LNCAP (cell line): ENCODE results near the gene DSG2.

Experiments used
- TF ChIP-seq, protein P1 (sequence below): fragments of 450-650 bp; IDR thresholded peaks from 2 replicates; pipeline ENCODE4 v1.5.1; 2017; ENCODE audit warnings: mild to moderate bottlenecking

The DSG2 gene

GRCh38 chr18:31583185-31583854 is 85.3 kb downstream of the DSG2 start:
- TF ChIP-seq, protein P1, sequence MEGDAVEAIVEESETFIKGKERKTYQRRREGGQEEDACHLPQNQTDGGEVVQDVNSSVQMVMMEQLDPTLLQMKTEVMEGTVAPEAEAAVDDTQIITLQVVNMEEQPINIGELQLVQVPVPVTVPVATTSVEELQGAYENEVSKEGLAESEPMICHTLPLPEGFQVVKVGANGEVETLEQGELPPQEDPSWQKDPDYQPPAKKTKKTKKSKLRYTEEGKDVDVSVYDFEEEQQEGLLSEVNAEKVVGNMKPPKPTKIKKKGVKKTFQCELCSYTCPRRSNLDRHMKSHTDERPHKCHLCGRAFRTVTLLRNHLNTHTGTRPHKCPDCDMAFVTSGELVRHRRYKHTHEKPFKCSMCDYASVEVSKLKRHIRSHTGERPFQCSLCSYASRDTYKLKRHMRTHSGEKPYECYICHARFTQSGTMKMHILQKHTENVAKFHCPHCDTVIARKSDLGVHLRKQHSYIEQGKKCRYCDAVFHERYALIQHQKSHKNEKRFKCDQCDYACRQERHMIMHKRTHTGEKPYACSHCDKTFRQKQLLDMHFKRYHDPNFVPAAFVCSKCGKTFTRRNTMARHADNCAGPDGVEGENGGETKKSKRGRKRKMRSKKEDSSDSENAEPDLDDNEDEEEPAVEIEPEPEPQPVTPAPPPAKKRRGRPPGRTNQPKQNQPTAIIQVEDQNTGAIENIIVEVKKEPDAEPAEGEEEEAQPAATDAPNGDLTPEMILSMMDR = no peak

DNA sequence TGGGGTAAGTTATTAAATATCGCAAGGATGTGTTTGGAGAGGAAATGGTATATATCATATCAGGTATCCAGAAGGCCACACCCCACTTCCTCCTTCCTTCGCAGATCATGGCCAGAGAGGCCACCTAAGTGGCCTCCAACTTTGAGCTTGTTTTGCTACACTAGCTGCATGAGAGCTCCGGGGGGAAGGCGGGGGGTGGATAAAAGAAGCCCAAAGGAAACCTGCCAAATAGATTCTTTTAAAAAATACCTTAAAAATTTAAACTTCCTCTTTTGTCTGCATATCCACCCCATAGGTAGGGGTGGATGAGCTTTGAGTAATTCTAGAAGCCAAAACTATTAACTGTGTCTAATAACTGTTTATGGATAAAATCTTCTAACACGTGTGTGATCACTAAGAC is 88.0 kb downstream of the DSG2 start:
- TF ChIP-seq, protein P1 = no peak

- TF ChIP-seq, protein P1 = no peak
Observed at GRCh38 chr18:31586616-31587015, 88.6 kb downstream of the DSG2 start.

DNA sequence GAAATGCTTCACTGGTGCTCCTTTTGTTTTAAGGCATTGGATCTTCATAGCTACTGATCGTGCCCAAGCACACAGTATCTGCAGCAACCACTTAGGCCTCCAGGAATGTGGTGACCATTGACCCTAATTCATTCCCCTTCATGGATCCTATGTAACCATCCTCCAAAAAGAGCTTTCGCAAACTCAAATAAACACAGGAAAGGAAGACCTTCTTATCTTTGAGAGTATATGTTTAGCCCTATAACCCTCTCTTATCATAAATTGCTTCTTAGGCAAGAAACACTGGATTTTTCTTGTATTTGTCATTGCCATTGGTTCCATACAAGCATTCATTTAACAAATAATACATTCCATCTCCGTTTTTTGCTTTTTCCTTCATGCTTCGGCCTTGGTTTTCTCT is 89.6 kb downstream of the DSG2 start:
- TF ChIP-seq, protein P1 = no peak

DNA sequence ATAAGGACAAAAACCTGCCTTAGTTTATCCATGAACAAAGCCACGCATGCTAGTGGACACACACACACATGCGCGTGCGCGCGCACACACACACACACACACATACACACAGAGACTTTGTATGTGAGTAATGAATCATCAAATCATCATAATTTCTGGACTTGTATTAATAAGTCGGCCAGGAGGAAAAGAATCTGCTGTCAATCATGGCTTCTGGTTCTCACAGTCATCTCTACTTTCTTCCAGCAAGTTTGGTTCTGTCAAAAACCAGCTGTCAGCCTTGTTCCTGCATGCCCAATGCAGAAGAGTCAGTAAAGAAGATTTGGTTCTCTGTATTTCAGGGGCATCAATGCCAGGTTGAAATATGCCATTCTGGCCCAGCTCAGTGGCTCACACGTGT is 92.6 kb downstream of the DSG2 start:
- TF ChIP-seq, protein P1 = no peak

- TF ChIP-seq, protein P1 = no peak
Observed at GRCh38 chr18:31591113-31591512, 93.1 kb downstream of the DSG2 start.

GRCh38 chr18:31591628-31592027 is 93.7 kb downstream of the DSG2 start, which contains the start of gene TTR:
Gene TTR, plus strand, starts transcription at chr18:31591877. Its CDS starts 26 bp downstream, at chr18:31591903.
- TF ChIP-seq, protein P1 = no peak
